GM08714 (cell line): ENCODE results near the gene MIAT.
"Not testable (repeated sequence)": the region's sequence is repeated elsewhere in the genome, so short reads cannot be mapped to it uniquely, and the experiment has no call there.

Source experiments
- H3K4me3 ChIP-seq: fragments of 200-500 bp; sonication (Bioruptor generic); 2 replicates; pipeline ENCODE4 v1.5.1; 2014; ENCODE audit warnings: mild to moderate bottlenecking, low read length, inconsistent platforms
- ZNF274 ChIP-seq: IDR thresholded peaks from 2 replicates; pipeline ENCODE4 v1.6.1; 2012; ENCODE audit warnings: mild to moderate bottlenecking, low read depth, low read length

Gene MIAT

GRCh38 chr22:26689513-26690301 is 32.3 kb downstream of the MIAT start:
- no peak for TF ChIP-seq ZNF274
- H3K4me3 ChIP-seq: no peak overlapping the region

GRCh38 chr22:26690654-26691376 is 33.4 kb downstream of the MIAT start:
- H3K4me3 ChIP-seq: no peak overlapping the region
- TF ChIP-seq ZNF274: no peak

- no peak overlapping the region for H3K4me3 ChIP-seq
- TF ChIP-seq ZNF274: no peak
Observed at GRCh38 chr22:26691377-26691716, 34.0 kb downstream of the MIAT start.

- H3K4me3 ChIP-seq: no peak overlapping the region
- TF ChIP-seq ZNF274: no peak
Observed at GRCh38 chr22:26692215-26692614, 34.8 kb downstream of the MIAT start.

- no peak for TF ChIP-seq ZNF274
Observed at GRCh38 chr22:26697151-26697550, 39.8 kb downstream of the MIAT start.

GRCh38 chr22:26700462-26700861 is 43.1 kb downstream of the MIAT start:
- no peak for TF ChIP-seq ZNF274
- no peak overlapping the region for H3K4me3 ChIP-seq

More at GRCh38 chr22:26697151-26697550, 39.8 kb downstream of the MIAT start:
- no peak overlapping the region for H3K4me3 ChIP-seq

GRCh38 chr22:26700886-26701285 is 43.5 kb downstream of the MIAT start:
- no peak for TF ChIP-seq ZNF274
- no peak overlapping the region for H3K4me3 ChIP-seq

GRCh38 chr22:26701323-26701722 is 43.9 kb downstream of the MIAT start:
- no peak for TF ChIP-seq ZNF274
- no peak overlapping the region for H3K4me3 ChIP-seq

- H3K4me3 ChIP-seq: no peak overlapping the region
- no peak for TF ChIP-seq ZNF274
Observed at GRCh38 chr22:26702906-26703830, 45.8 kb downstream of the MIAT start.

- not testable (repeated sequence) for H3K4me3 ChIP-seq
Observed at GRCh38 chr22:26705379-26705778, 48.0 kb downstream of the MIAT start.

- TF ChIP-seq ZNF274: no peak
- H3K4me3 ChIP-seq: no peak overlapping the region
Observed at GRCh38 chr22:26707090-26707489, 49.7 kb downstream of the MIAT start.

GRCh38 chr22:26707581-26707980 is 50.2 kb downstream of the MIAT start:
- H3K4me3 ChIP-seq: no peak overlapping the region
- no peak for TF ChIP-seq ZNF274

- no peak overlapping the region for H3K4me3 ChIP-seq
- TF ChIP-seq ZNF274: no peak
Observed at GRCh38 chr22:26708256-26709009, 51.0 kb downstream of the MIAT start.
